HG02759 (cell line): ENCODE results near the gene POU3F3.

Experiments used
- ATAC-seq: cut with Tn5 transposase; IDR thresholded peaks from one replicate; pipeline ENCODE4 v1.9.1; 2021; ENCODE audit warnings: mild to moderate bottlenecking, moderate library complexity; ENCODE audit not compliant: unreplicated experiment

POU3F3 gene

GRCh38 chr2:104859766-104860450, 6.0 kb downstream of the POU3F3 start:
- no peak for ATAC-seq

- no peak for ATAC-seq
Observed at GRCh38 chr2:104860451-104860790, 6.5 kb downstream of the POU3F3 start.

GRCh38 chr2:104861351-104862057, 7.6 kb downstream of the POU3F3 start:
- no peak for ATAC-seq

GRCh38 chr2:104862058-104862941, 8.4 kb downstream of the POU3F3 start:
- no peak for ATAC-seq

GRCh38 chr2:104863146-104863467, 9.2 kb downstream of the POU3F3 start:
- ATAC-seq: no peak

- ATAC-seq: no peak
Observed at GRCh38 chr2:104863468-104864279, 9.8 kb downstream of the POU3F3 start.

GRCh38 chr2:104864280-104865095, 10.6 kb downstream of the POU3F3 start:
- ATAC-seq: no peak

- ATAC-seq: no peak
Observed at GRCh38 chr2:104865096-104865470, 11.2 kb downstream of the POU3F3 start.

- no peak for ATAC-seq
Observed at GRCh38 chr2:104866122-104866864, 12.4 kb downstream of the POU3F3 start.

GRCh38 chr2:104866883-104867812, 13.2 kb downstream of the POU3F3 start:
- ATAC-seq: no peak

GRCh38 chr2:104867813-104868504, 14.0 kb downstream of the POU3F3 start:
- no peak for ATAC-seq

- no peak for ATAC-seq
Observed at GRCh38 chr2:104868505-104868866, 14.6 kb downstream of the POU3F3 start.

GRCh38 chr2:104870100-104870975, 16.4 kb downstream of the POU3F3 start:
- no peak for ATAC-seq

- no peak for ATAC-seq
Observed at GRCh38 chr2:104871649-104871971, 17.7 kb downstream of the POU3F3 start.

GRCh38 chr2:104871972-104872865, 18.3 kb downstream of the POU3F3 start:
- ATAC-seq: no peak
